Left ventricle myocardium inferior (tissue), 1 donor: ENCODE results near the gene MCL1. TPM values are rescaled to one million over a fixed set of nuclear protein-coding genes. Genes with fewer than 3 reads are reported as not detected.
A peak's percentile ranks its signal among the peaks of the same experiment; 100 is the strongest.
"Not testable (repeated sequence)": the region's sequence is repeated elsewhere in the genome, so short reads cannot be mapped to it uniquely, and the experiment has no call there.

ENCODE experiments used
- DNase-seq: peaks from one replicate; pipeline ENCODE4 v3.0.0-alpha.2; 2020
- H3K27ac ChIP-seq: fragments of 200-600 bp; replicated peaks from 2 replicates; pipeline ENCODE4 v1.8.0; 2021
- H3K27me3 ChIP-seq: fragments of 200-600 bp; 2 replicates; pipeline ENCODE4 v1.8.0; 2021; ENCODE audit warnings: low read depth
- H3K36me3 ChIP-seq: fragments of 200-600 bp; 2 replicates; pipeline ENCODE4 v1.8.0; 2021
- H3K4me1 ChIP-seq: fragments of 200-600 bp; 2 replicates; pipeline ENCODE4 v1.8.0; 2021
- H3K4me3 ChIP-seq: fragments of 200-600 bp; 2 replicates; pipeline ENCODE4 v1.8.0; 2021; ENCODE audit warnings: mild to moderate bottlenecking, moderate library complexity
- H3K9me3 ChIP-seq: fragments of 200-600 bp; replicated peaks from 2 replicates; pipeline ENCODE4 v1.8.0; 2021
- CTCF ChIP-seq: fragments of 200-600 bp; IDR thresholded peaks from 2 replicates; pipeline ENCODE4 v1.8.0; 2021; ENCODE audit warnings: antibody characterized with exemption, mild to moderate bottlenecking, borderline replicate concordance
- intact Hi-C: fragments of 100-400 bp; cut with micrococcal nuclease; formaldehyde crosslinking; loops from one replicate; pipeline ENCODE4 v1.11.0; 2022
- long read RNA-seq: library from polyadenylated mRNA; unstranded; transcript quantifications from one replicate; pipeline ENCODE4 v2.0.0, GENCODE V29; 2021
- total RNA-seq: library from RNA; stranded (reverse); fragmentation: NEBNext Ultra II Directional; extraction: Animal tissue kit (Norgen Biotek cat#: 25700); gene quantifications from one replicate; pipeline ENCODE4 v1.2.1, GENCODE V29; 2021
- donor health status: DM: no; HTN: yes; CAD: no; lungs with severe emphysema.

The MCL1 gene
- total RNA-seq, result 97.0 TPM
- long read RNA-seq, transcript MCL1-202 (3 exons, 3,932 nt), result major isoform, 109 of 124 reads
- long read RNA-seq, partial matches to known transcripts, result 0 of 124 reads
- long read RNA-seq, other reads (novel, unspliced or antisense), result 11 of 124 reads

GRCh38 chr1:150579110-150579944 lies at the start of gene MCL1:
TSS of gene MCL1 (minus strand) at chr1:150579610. CDS start at chr1:150579530, 80 bp downstream.
- H3K9me3 ChIP-seq, result no peaks in the 10 kb centered on the region
- no peak for TF ChIP-seq CTCF
- H3K4me3 ChIP-seq, result peak within 1 kb of the TSS; percentile 81
- peaks cover 46% of the 10 kb centered on the region for H3K36me3 ChIP-seq
- peaks cover 55% of the 10 kb centered on the region for H3K4me1 ChIP-seq
- intact Hi-C loops, result loop anchor here (5.0 kb wide), 1 partner anchor 43 kb away; no protein-coding TSS in a partner anchor
- DNase-seq, result peak; percentile 95
- peak within 1 kb of the TSS; percentile 96 for H3K27ac ChIP-seq
- no peaks in the 10 kb centered on the region for H3K27me3 ChIP-seq

GRCh38 chr1:150628766-150629114 lies 49.3 kb upstream of the MCL1 start:
- no peak for DNase-seq
- H3K4me3 ChIP-seq, result peak overlapping the region; percentile 79
- H3K4me1 ChIP-seq, result peaks cover 58% of the 10 kb centered on the region
- H3K36me3 ChIP-seq, result peaks cover 40% of the 10 kb centered on the region
- H3K9me3 ChIP-seq, result no peaks in the 10 kb centered on the region
- intact Hi-C loops, result no loop called here
- peak overlapping the region; percentile 98 for H3K27ac ChIP-seq
- no peak for TF ChIP-seq CTCF
- no peaks in the 10 kb centered on the region for H3K27me3 ChIP-seq

GRCh38 chr1:150627826-150628410 lies 48.5 kb upstream of the MCL1 start:
- peak overlapping the region; percentile 79 for H3K4me3 ChIP-seq
- no peak for TF ChIP-seq CTCF
- no peak for DNase-seq
- no peaks in the 10 kb centered on the region for H3K27me3 ChIP-seq
- no peak overlapping the region for H3K27ac ChIP-seq
- peaks cover 65% of the 10 kb centered on the region for H3K4me1 ChIP-seq
- intact Hi-C loops, result no loop called here
- no peaks in the 10 kb centered on the region for H3K9me3 ChIP-seq
- peaks cover 49% of the 10 kb centered on the region for H3K36me3 ChIP-seq

GRCh38 chr1:150626150-150626549 lies 46.7 kb upstream of the MCL1 start:
- Histone ChIP-seq H3K27ac (no peak overlapping the region), H3K4me3 (no peak overlapping the region), H3K36me3 (peaks cover 59% of the 10 kb centered on the region), H3K9me3 (no peaks in the 10 kb centered on the region), H3K4me1 (peaks cover 78% of the 10 kb centered on the region), H3K27me3 (no peaks in the 10 kb centered on the region)
- no peak for DNase-seq
- intact Hi-C loops, result no loop called here
- no peak for TF ChIP-seq CTCF

GRCh38 chr1:150624546-150624945 lies 45.1 kb upstream of the MCL1 start:
- peaks cover 63% of the 10 kb centered on the region for H3K36me3 ChIP-seq
- H3K9me3 ChIP-seq, H3K27me3 ChIP-seq, H3K4me3 ChIP-seq, DNase-seq, H3K27ac ChIP-seq: not testable (repeated sequence)
- intact Hi-C loops, result loop anchor here (5.0 kb wide), 1 partner anchor 47 kb away; the partner anchor contains the start of gene MCL1
- H3K4me1 ChIP-seq, result peaks cover 79% of the 10 kb centered on the region

GRCh38 chr1:150624134-150624533 lies 44.7 kb upstream of the MCL1 start:
- H3K27ac ChIP-seq, result peak overlapping the region; percentile 80
- intact Hi-C loops, result loop anchor here (5.0 kb wide), 1 partner anchor 47 kb away; the partner anchor contains the start of gene MCL1

More at GRCh38 chr1:150624134-150624533, 44.7 kb upstream of the MCL1 start:
- H3K27me3 ChIP-seq, H3K9me3 ChIP-seq, H3K4me3 ChIP-seq, DNase-seq: not testable (repeated sequence)
- H3K4me1 ChIP-seq, result peaks cover 83% of the 10 kb centered on the region
- H3K36me3 ChIP-seq, result peaks cover 63% of the 10 kb centered on the region
